ENCODE results near the gene ILKAP.

ILKAP gene

GRCh38 chr2:238227587-238228032 is 24.1 kb upstream of the ILKAP start:
- H3K36me3 ChIP-seq: peaks cover 15% of the 10 kb centered on the region
- H3K4me1 ChIP-seq (ENCODE audit: control insufficient read depth in 1 of 2, insufficient read depth in 1 of 2, low read depth in 1 of 2, low read length in 1 of 2): peaks cover 8 to 12% of the 10 kb centered on the region in 2 experiments
- H3K9me3 ChIP-seq: no peaks in the 10 kb centered on the region
- no peak for TF ChIP-seq CTCF (IDR thresholded peaks at IDR 0.05)
- H3K27me3 ChIP-seq: no peaks in the 10 kb centered on the region
- H3K4me3 ChIP-seq (ENCODE audit: low read depth in 1 of 2, low read length in 1 of 2): no peak overlapping the region
- H3K27ac ChIP-seq: no peak overlapping the region

- no peaks in the 10 kb centered on the region for H3K9me3 ChIP-seq
- H3K36me3 ChIP-seq: peaks cover 15% of the 10 kb centered on the region
- H3K27ac ChIP-seq: no peak overlapping the region
- TF ChIP-seq CTCF (IDR thresholded peaks at IDR 0.05): no peak
- H3K4me1 ChIP-seq (ENCODE audit: control insufficient read depth in 1 of 2, insufficient read depth in 1 of 2, low read depth in 1 of 2, low read length in 1 of 2): peaks cover 8 to 12% of the 10 kb centered on the region in 2 experiments
- H3K4me3 ChIP-seq (ENCODE audit: low read depth in 1 of 2, low read length in 1 of 2): no peak overlapping the region
- H3K27me3 ChIP-seq: no peaks in the 10 kb centered on the region
These were observed 23.4 kb upstream of the ILKAP start for GRCh38 chr2:238226698-238227586.

- H3K36me3 ChIP-seq: peaks cover 15% of the 10 kb centered on the region
- no peak overlapping the region for H3K27ac ChIP-seq
- H3K4me1 ChIP-seq (ENCODE audit: control insufficient read depth in 1 of 2, insufficient read depth in 1 of 2, low read depth in 1 of 2, low read length in 1 of 2): peaks cover 6% of the 10 kb centered on the region in 2 experiments
- H3K27me3 ChIP-seq: no peaks in the 10 kb centered on the region
- no peaks in the 10 kb centered on the region for H3K9me3 ChIP-seq
- no peak for TF ChIP-seq CTCF (IDR thresholded peaks at IDR 0.05)
- no peak overlapping the region for H3K4me3 ChIP-seq (ENCODE audit: low read depth in 1 of 2, low read length in 1 of 2)
These were observed 22.6 kb upstream of the ILKAP start for GRCh38 chr2:238225911-238226697.

- no peaks in the 10 kb centered on the region for H3K9me3 ChIP-seq
- no peak overlapping the region for H3K27ac ChIP-seq
- no peaks in the 10 kb centered on the region for H3K27me3 ChIP-seq
- H3K4me3 ChIP-seq (ENCODE audit: low read depth in 1 of 2, low read length in 1 of 2): no peak overlapping the region
- no peak for TF ChIP-seq CTCF (IDR thresholded peaks at IDR 0.05)
- H3K4me1 ChIP-seq (ENCODE audit: control insufficient read depth in 1 of 2, insufficient read depth in 1 of 2, low read depth in 1 of 2, low read length in 1 of 2): no peaks in the 10 kb centered on the region
- H3K36me3 ChIP-seq: peaks cover 15% of the 10 kb centered on the region
These were observed 21.6 kb upstream of the ILKAP start for GRCh38 chr2:238225121-238225520.

- Histone ChIP-seq H3K27me3 (no peaks in the 10 kb centered on the region), H3K4me1 (ENCODE audit: control insufficient read depth in 1 of 2, insufficient read depth in 1 of 2, low read depth in 1 of 2, low read length in 1 of 2) (no peaks in the 10 kb centered on the region), H3K27ac (no peak overlapping the region), H3K9me3 (no peaks in the 10 kb centered on the region), H3K36me3 (peaks cover 15% of the 10 kb centered on the region), H3K4me3 (ENCODE audit: low read depth in 1 of 2, low read length in 1 of 2) (no peak overlapping the region)
- TF ChIP-seq CTCF (IDR thresholded peaks at IDR 0.05): no peak
These were observed 21.0 kb upstream of the ILKAP start for GRCh38 chr2:238224356-238225035.

All from neutrophil (primary cell).